Muscle layer of duodenum (tissue), 2 donors: ENCODE data around the gene SH3YL1.

Source experiments
- H3K27ac ChIP-seq: one replicate; pipeline ENCODE4 v1.7.0; 2013; ENCODE audit warnings: mild to moderate bottlenecking, low read length
- H3K27me3 ChIP-seq: one replicate; pipeline ENCODE4 v1.7.0; 2013; ENCODE audit warnings: low read depth, mild to moderate bottlenecking, control low read depth, low read length
- H3K36me3 ChIP-seq, 2 donors: one replicate each; pipeline ENCODE4 v1.7.0; 2013; ENCODE audit warnings: low read length in 2 of 2, control low read depth in 1 of 2, mild to moderate bottlenecking in 1 of 2; ENCODE audit not compliant: insufficient read depth in 2 of 2, control insufficient read depth in 1 of 2
- H3K4me1 ChIP-seq, 2 donors: one replicate each; pipeline ENCODE4 v1.7.0; 2013; ENCODE audit warnings: low read length in 2 of 2, mild to moderate bottlenecking in 2 of 2, control low read depth in 1 of 2, moderate library complexity in 1 of 2; ENCODE audit not compliant: insufficient read depth in 2 of 2, control insufficient read depth in 1 of 2
- H3K4me3 ChIP-seq, 2 donors: one replicate each; pipeline ENCODE4 v1.7.0; 2013; ENCODE audit warnings: low read length in 2 of 2, low read depth in 1 of 2, mild to moderate bottlenecking in 1 of 2
- H3K9me3 ChIP-seq, 2 donors: one replicate each; pipeline ENCODE4 v1.7.0; 2013; ENCODE audit warnings: low read length in 2 of 2, control low read depth in 1 of 2, mild to moderate bottlenecking in 1 of 2; ENCODE audit not compliant: control insufficient read depth in 1 of 2
- donor health status: healthy.

Gene SH3YL1

DNA sequence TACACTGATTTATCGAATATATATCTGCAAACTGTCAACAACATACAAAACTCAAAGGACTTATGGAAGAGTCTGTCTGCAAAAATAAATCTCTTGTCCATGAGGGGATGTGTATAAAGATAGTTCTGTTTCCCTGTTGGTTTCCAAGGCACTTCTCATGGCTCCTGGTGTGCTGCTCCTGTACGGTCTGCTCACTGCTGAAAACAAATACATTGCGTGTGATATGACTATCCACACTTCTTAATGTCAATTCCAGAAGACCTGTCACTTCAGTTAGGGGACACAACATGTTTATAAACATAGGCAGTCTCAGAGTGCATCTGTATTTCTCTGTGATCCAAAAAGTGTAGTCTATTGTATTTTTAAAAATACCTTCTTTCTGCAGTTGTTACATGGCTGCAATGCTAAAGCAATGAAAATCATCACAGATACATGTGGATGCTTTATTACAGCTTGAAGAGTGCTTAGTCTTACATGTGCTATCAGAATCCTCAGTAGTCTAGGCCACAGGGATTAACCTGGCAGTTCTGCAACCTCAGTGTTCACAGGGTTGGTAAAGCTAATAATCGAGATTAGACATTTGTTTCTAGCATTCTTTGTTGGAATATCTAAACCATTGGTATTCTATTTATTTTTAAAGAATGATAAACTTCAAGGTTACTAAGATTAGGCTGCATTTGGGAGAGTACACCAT lies 16.3 kb upstream of the SH3YL1 start:
- no peak overlapping the region for H3K4me3 ChIP-seq
- H3K27ac ChIP-seq, result no peak overlapping the region
- H3K9me3 ChIP-seq, result no peaks in the 10 kb centered on the region
- peaks cover 35 to 49% of the 10 kb centered on the region in 2 donors for H3K36me3 ChIP-seq
- no peaks in the 10 kb centered on the region for H3K4me1 ChIP-seq
- no peaks in the 10 kb centered on the region for H3K27me3 ChIP-seq

DNA sequence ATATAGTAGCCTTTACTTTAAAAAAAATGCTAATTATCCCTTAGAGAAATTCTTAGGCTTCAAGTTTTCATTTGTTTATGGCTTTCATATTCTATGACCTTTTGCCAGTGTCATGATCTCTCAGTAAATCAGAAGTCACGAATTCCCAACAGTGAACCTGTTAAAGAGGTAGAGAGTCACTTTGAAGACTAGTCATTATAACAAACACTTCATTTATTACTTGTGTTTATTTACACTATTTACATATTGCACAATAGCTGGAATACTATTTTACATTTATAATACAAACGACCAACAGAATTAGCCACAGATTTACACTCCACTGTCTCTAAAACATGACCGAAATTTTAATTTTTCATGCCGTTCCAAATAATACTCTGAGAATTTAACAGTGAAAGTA lies 15.5 kb upstream of the SH3YL1 start:
- H3K36me3 ChIP-seq, result peaks cover 35 to 53% of the 10 kb centered on the region in 2 donors
- no peaks in the 10 kb centered on the region for H3K4me1 ChIP-seq
- no peaks in the 10 kb centered on the region for H3K27me3 ChIP-seq
- no peak overlapping the region for H3K27ac ChIP-seq
- no peaks in the 10 kb centered on the region for H3K9me3 ChIP-seq
- H3K4me3 ChIP-seq, result no peak overlapping the region

DNA sequence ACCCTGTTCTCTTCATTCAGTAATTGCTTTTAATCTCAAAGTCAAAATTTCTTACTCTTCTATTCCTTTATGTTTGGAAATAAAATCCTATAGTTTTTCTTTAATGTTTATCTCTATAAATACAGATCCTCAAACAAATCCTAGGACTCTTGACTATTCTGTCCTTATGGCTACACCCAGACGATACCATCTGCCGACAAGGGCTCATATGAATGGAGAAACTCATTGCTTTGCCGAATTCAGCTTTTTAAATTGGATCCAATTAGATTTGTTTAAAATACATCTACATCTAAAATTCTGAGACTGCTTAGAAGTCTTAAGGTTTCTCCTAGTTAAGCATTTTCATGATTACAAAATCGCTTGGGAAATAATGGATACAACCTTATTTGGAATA lies 15.1 kb upstream of the SH3YL1 start:
- Histone ChIP-seq H3K27ac (no peak overlapping the region), H3K36me3 (peaks cover 35 to 53% of the 10 kb centered on the region in 2 donors)

GRCh38 chr2:278312-278926 lies 14.6 kb upstream of the SH3YL1 start:
- H3K4me3 ChIP-seq, result no peak overlapping the region
- peaks cover 35 to 54% of the 10 kb centered on the region in 2 donors for H3K36me3 ChIP-seq
- H3K9me3 ChIP-seq, result no peaks in the 10 kb centered on the region
- H3K27ac ChIP-seq, result no peak overlapping the region
- H3K4me1 ChIP-seq, result no peaks in the 10 kb centered on the region
- no peaks in the 10 kb centered on the region for H3K27me3 ChIP-seq

More for the DNA sequence above, 15.1 kb upstream of the SH3YL1 start:
- H3K4me3 ChIP-seq, result no peak overlapping the region
- H3K27me3 ChIP-seq, result no peaks in the 10 kb centered on the region
- no peaks in the 10 kb centered on the region for H3K4me1 ChIP-seq
- no peaks in the 10 kb centered on the region for H3K9me3 ChIP-seq

DNA sequence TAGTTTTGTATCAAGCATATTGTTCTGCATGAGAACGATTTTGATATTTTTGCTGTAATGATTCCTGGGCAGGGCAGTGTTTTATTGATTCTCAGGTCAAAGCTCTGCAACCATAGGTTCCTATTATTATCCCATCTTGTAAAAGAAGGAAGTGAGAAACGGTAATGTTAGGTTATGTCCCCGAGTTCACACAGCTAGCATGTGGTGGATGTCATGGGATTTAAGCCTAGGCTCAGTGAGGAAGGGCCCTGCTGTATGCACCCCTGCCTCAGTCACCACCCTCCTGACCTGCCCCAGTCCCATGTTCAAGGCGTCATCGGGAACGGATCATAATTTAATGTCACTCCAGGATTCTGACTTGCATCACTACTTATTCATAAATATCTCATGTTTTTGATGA lies 11.6 kb upstream of the SH3YL1 start:
- no peak overlapping the region for H3K4me3 ChIP-seq
- no peaks in the 10 kb centered on the region for H3K4me1 ChIP-seq
- H3K9me3 ChIP-seq, result no peaks in the 10 kb centered on the region
- peaks cover 36 to 44% of the 10 kb centered on the region in 2 donors for H3K36me3 ChIP-seq
- H3K27me3 ChIP-seq, result no peaks in the 10 kb centered on the region
- H3K27ac ChIP-seq, result no peak overlapping the region

GRCh38 chr2:274503-274902 lies 10.7 kb upstream of the SH3YL1 start:
- H3K4me3 ChIP-seq, result no peak overlapping the region
- H3K4me1 ChIP-seq, result no peaks in the 10 kb centered on the region
- peaks cover 30 to 37% of the 10 kb centered on the region in 2 donors for H3K36me3 ChIP-seq
- no peak overlapping the region for H3K27ac ChIP-seq
- H3K27me3 ChIP-seq, result no peaks in the 10 kb centered on the region
- no peaks in the 10 kb centered on the region for H3K9me3 ChIP-seq

DNA sequence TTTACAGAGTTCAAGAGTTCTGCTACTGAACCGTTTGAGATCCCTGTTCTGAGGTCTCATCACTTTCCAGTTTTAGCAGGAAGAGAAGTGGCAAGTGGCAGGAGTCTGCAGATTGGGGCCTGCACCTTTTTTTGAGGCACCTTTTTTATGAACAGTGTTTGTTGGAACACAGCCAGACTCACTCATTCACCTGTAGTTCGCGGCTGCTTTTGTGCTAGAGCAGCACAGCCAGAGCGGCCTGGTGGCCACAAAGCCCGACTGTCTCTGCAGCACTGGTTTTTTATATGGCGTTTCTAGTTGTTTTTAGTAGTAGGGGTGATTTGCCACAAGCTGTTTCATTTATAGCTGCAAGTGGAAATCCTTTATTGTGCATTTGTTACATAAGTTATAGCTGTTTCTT lies 9.5 kb upstream of the SH3YL1 start:
- H3K9me3 ChIP-seq, result no peaks in the 10 kb centered on the region
- H3K4me3 ChIP-seq, result no peak overlapping the region
- H3K27me3 ChIP-seq, result no peaks in the 10 kb centered on the region
- peaks cover 0 to 3% of the 10 kb centered on the region in 2 donors for H3K4me1 ChIP-seq
- no peak overlapping the region for H3K27ac ChIP-seq
- peaks cover 22 to 29% of the 10 kb centered on the region in 2 donors for H3K36me3 ChIP-seq

DNA sequence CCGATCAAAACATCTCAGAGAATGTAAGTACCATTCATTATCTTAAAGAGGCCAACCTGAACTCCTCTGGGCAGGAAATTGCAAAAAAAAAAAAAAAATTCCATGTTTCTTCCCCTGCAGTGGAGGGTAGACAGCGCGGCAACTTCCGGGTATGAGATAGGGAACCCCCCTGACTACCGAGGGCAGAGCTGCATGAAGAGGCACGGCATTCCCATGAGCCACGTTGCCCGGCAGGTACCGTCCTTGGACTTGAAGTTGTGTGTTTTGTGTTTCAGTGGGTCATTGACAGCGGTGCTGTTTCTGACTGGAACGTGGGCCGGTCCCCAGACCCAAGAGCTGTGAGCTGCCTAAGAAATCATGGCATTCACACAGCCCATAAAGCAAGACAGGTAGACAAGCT lies 8.1 kb upstream of the SH3YL1 start:
- Histone ChIP-seq H3K27me3 (no peaks in the 10 kb centered on the region), H3K4me1 (peaks cover 0 to 6% of the 10 kb centered on the region in 2 donors)

DNA sequence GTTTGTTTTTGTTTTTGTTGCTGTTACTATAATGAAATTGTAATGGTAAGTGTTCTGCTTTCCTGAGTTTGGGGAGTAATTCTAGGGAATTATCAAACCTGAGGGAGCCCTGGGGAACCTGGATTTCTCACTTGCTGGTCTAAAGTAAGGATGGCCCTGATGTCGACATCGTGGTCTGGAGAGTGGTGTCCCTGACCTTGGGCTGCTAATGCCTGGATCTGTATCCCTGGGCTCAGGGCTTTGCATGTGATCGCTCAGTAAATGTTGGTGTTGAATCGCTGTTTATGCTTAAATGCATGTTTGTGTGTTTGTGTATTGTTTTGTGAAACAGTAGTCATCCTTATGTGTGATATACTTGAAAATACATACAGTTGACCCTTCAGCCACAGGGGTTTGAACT lies 7.0 kb upstream of the SH3YL1 start:
- Histone ChIP-seq H3K4me3 (no peak overlapping the region), H3K9me3 (no peaks in the 10 kb centered on the region), H3K27me3 (no peaks in the 10 kb centered on the region), H3K36me3 (peaks cover 12 to 17% of the 10 kb centered on the region in 2 donors), H3K27ac (no peak overlapping the region), H3K4me1 (peaks cover 0 to 13% of the 10 kb centered on the region in 2 donors)

More for the DNA sequence above, 8.1 kb upstream of the SH3YL1 start:
- Histone ChIP-seq H3K27ac (no peak overlapping the region), H3K4me3 (no peak overlapping the region), H3K9me3 (no peaks in the 10 kb centered on the region), H3K36me3 (peaks cover 12 to 18% of the 10 kb centered on the region in 2 donors)

- no peaks in the 10 kb centered on the region for H3K9me3 ChIP-seq
- H3K4me1 ChIP-seq, result peaks cover 0 to 21% of the 10 kb centered on the region in 2 donors
- no peaks in the 10 kb centered on the region for H3K27me3 ChIP-seq
- no peak overlapping the region for H3K4me3 ChIP-seq
- peaks cover 10 to 12% of the 10 kb centered on the region in 2 donors for H3K36me3 ChIP-seq
- no peak overlapping the region for H3K27ac ChIP-seq
Measured at GRCh38 chr2:269356-270030, 5.7 kb upstream of the SH3YL1 start.

DNA sequence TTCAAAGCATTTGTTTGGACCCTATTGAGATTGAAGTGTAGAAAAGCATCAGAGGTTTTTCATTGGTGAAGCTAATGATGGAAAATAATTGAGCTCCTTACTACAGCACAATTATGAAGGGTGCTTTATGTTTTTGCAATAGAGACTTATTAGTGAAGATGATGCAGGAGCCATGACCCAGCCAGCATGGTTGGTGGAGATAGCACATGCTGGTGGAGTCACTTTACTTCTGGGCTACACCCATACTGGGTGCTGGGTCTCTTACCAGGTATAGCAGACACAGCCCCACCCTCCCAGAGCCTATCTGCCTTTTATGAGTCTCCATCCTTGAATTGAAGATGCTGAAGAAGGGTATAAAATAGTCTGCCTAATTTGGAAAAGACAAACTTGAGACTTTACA lies 4.5 kb upstream of the SH3YL1 start:
- H3K27ac ChIP-seq, result no peak overlapping the region
- H3K4me1 ChIP-seq, result peaks cover 0 to 21% of the 10 kb centered on the region in 2 donors
- H3K36me3 ChIP-seq, result peaks cover 6 to 12% of the 10 kb centered on the region in 2 donors
- no peaks in the 10 kb centered on the region for H3K27me3 ChIP-seq
- no peak overlapping the region for H3K4me3 ChIP-seq
- no peaks in the 10 kb centered on the region for H3K9me3 ChIP-seq
